Measurements from ENCODE around the gene COL4A6. TPM values are rescaled to one million over a fixed set of nuclear protein-coding genes. Genes with fewer than 3 reads are reported as not detected.
A peak's percentile ranks its signal among the peaks of the same experiment; 100 is the strongest.

Gene COL4A6
- total and polyA plus RNA-seq, 2 of the 4 experiments (the other 2 are of a cell fraction) = 0.36 to 0.74 TPM

DNA sequence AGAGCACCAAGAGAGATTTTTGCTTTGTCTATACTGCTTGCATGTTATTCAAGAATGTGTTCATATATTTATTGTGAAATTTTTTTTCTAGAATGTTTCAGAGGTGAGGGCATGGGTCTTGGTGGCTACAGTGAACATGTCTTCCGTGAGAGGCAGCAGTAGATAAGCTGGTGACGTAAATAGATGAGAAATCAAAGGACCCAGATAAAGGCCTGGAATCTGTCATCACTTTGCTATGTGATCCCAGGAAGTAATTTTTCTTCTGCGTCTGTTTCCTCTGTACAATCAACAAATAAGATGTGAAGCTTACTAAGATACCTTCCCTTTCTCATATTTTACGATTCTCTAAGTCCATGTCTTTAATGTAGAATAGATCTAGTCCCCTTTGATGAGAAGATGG lies 129.1 kb downstream of the COL4A6 start:
- Histone ChIP-seq H2BK120ac (ENCODE audit: low read depth, low read length) (no peak overlapping the region; the same call in 1 of the 2 replicates), H4K5ac (ENCODE audit: low read depth, low read length) (no peak overlapping the region), H2BK5ac (ENCODE audit: low read depth, low read length, poor library complexity, severe bottlenecking) (peak overlapping the region; percentile 60), H2AK9ac (replicated peaks; ENCODE audit: low read depth, low read length, poor library complexity) (no peak overlapping the region), H3K27me3 (ENCODE audit: control insufficient read depth, insufficient read depth, low read length) (peaks cover 6% of the 10 kb centered on the region; the same call in 1 of the 2 replicates), H3K56ac (ENCODE audit: extremely low read depth, insufficient read depth, low read length) (no peak overlapping the region), H3K27ac (ENCODE audit: insufficient read depth, low read length) (no peak overlapping the region), H4K20me1 (ENCODE audit: insufficient read depth, low read length) (no peaks in the 10 kb centered on the region), H3K23ac (ENCODE audit: low read depth, low read length) (no peak overlapping the region; the same call in 1 of the 2 replicates), H2AK5ac (ENCODE audit: low read depth, low read length) (no peak overlapping the region), H3K4me1 (ENCODE audit: control insufficient read depth, insufficient read depth, low read length) (peaks cover 9% of the 10 kb centered on the region), H3K36me3 (ENCODE audit: control insufficient read depth, insufficient read depth, low read length) (no peaks in the 10 kb centered on the region), H3K9me3 (ENCODE audit: control insufficient read depth, insufficient read depth, low read length) (no peaks in the 10 kb centered on the region), H3K4ac (ENCODE audit: low read depth, low read length) (peak overlapping the region; percentile 30; the same call in 1 of the 2 replicates), H4K91ac (ENCODE audit: insufficient read depth, low read depth, low read length) (no peak overlapping the region), H3K79me1 (ENCODE audit: low read depth in 1 of 2, low read length in 2 of 2) (no peaks in the 10 kb centered on the region), H4K8ac (ENCODE audit: low read depth in 2 of 2, low read length in 2 of 2) (no peak overlapping the region; a peak in 1 of 4 replicates), H3K9me1 (ENCODE audit: insufficient read depth, low read length) (peaks cover 6% of the 10 kb centered on the region), H3K4me3 (ENCODE audit: insufficient read depth, low read depth, low read length) (no peak overlapping the region), H3K14ac (replicated peaks; ENCODE audit: low read depth, low read length) (no peak overlapping the region), H2BK15ac (ENCODE audit: low read depth, low read length) (no peak overlapping the region), H2AFZ (replicated peaks; ENCODE audit: low read length, poor library complexity) (no peak overlapping the region), H3K4me2 (ENCODE audit: low read depth, low read length) (no peak overlapping the region), H3K18ac (ENCODE audit: low read depth, low read length) (0 out of 2 replicates have a peak overlapping the region, but pooled peaks have one; percentile 37), H3K9ac (ENCODE audit: low read depth, low read length) (no peak overlapping the region), H2BK20ac (ENCODE audit: low read depth, low read length) (no peak overlapping the region)
- TF ChIP-seq FOS (IDR thresholded peaks at IDR 0.05; ENCODE audit: low read depth, low read length) (0 out of 2 replicates have a peak, but pooled peaks have one; percentile 4), MAFK (IDR thresholded peaks at IDR 0.05; ENCODE audit: low read depth, low read length) (no peak), RFX5 (IDR thresholded peaks at IDR 0.05; ENCODE audit: low read depth, low read length) (no peak), CEBPB (IDR thresholded peaks at IDR 0.05; ENCODE audit: low read depth, low read length) (peak; percentile 41; the same call in 1 of the 2 replicates), MAZ (IDR thresholded peaks at IDR 0.05; ENCODE audit: borderline replicate concordance, low read depth, low read length) (no peak)
- no TSS peak for BruUV-seq (replicated peaks)
- dilution Hi-C loops (cut with HindIII; ENCODE audit: low sequenced_read_pairs, unreplicated experiment) (no loop called here), intact Hi-C loops (cut with micrococcal nuclease) (loop anchor here (5.0 to 10.0 kb wide), 2 partner anchors 133 to 144 kb away; no protein-coding TSS in a partner anchor), in situ Hi-C loops (cut with MboI; ENCODE audit: low sequenced_read_pairs) (no loop called here)
- ChIA-PET CTCF (no interaction called here), POLR2A (ENCODE audit: unreplicated experiment) (interaction anchor here (0.5 kb wide), 1 partner anchor 1698 kb away, joined by 4 read pairs; no protein-coding TSS in a partner anchor)
- DNase-seq = peak; percentile 79
- ATAC-seq (ENCODE audit: low read depth) = peak; percentile 19; the same call in 1 of the 2 replicates
- no CpG with 5 or more reads among the region's 4 CpGs for whole genome bisulfite sequencing, 2 experiments (ENCODE audit: extremely low coverage in 2 of 2, insufficient read length in 1 of 2)
